Measurements from ENCODE around the gene ZNF830. TPM values are rescaled to one million over a fixed set of nuclear protein-coding genes. Genes with fewer than 3 reads are reported as not detected.
A peak's percentile ranks its signal among the peaks of the same experiment; 100 is the strongest.

The ZNF830 gene
- total RNA-seq, 1 experiment from 2014 or later: 11.1 TPM

- CTCF ChIA-PET: interaction anchor here (1.4 kb wide), 1 partner anchor 437 kb away, joined by 3 read pairs; no protein-coding TSS in a partner anchor
- DNase-seq (ENCODE audit: low read depth, low spot score) (no peak), ATAC-seq (no peak)
- Histone ChIP-seq H3K9me2 (ENCODE audit: insufficient read depth) (no peaks in the 10 kb centered on the region), H3K36me3 (ENCODE audit: control insufficient read depth in 1 of 2, insufficient read depth in 2 of 2, low read length in 2 of 2) (0 out of 4 replicates have a peak, but pooled peaks cover 0 to 2% of the 10 kb centered on the region in 2 experiments), H3K9ac (ENCODE audit: low read length) (peak overlapping the region; percentile 93), H2AFZ (ENCODE audit: low read depth, low read length, poor library complexity, severe bottlenecking) (peak overlapping the region; percentile 67), H3K4me2 (ENCODE audit: low read length) (peak overlapping the region; percentile 90), H3K79me2 (ENCODE audit: insufficient read depth, low read length) (peaks cover 30% of the 10 kb centered on the region), H3K4me3 (replicated peaks in 1 of 2; ENCODE audit: low read depth in 1 of 2, low read length in 2 of 2) (peak overlapping the region; percentile 68 to 80), H3K27ac (ENCODE audit: low read depth, low read length) (peak overlapping the region; percentile 87), H4K20me1 (ENCODE audit: insufficient read depth) (no peaks in the 10 kb centered on the region), H3K4me1 (ENCODE audit: control insufficient read depth in 1 of 2, insufficient read depth in 2 of 2, low read length in 2 of 2) (peaks cover 9 to 19% of the 10 kb centered on the region in 2 experiments; a peak in 3 of 4 replicates), H3K9me3 (ENCODE audit: control insufficient read depth in 1 of 2, insufficient read depth in 1 of 2, low read depth in 1 of 2, low read length in 2 of 2) (no peaks in the 10 kb centered on the region), H3K27me3 (ENCODE audit: insufficient read depth, low read length) (no peaks in the 10 kb centered on the region)
- BruUV-seq (replicated peaks): TSS peak; percentile 98
- RAD21 ChIA-PET (ENCODE audit: low non-redundant PET in 1 of 2, low total read pairs in 2 of 2, uncharacterized antibody in 2 of 2, unreplicated experiment in 2 of 2): no interaction called here
- POLR2A ChIA-PET: interaction anchor here (1.4 to 1.8 kb wide), 2 partner anchors 11 to 14 kb away, joined by 4 to 5 read pairs; no protein-coding TSS in a partner anchor
- TF ChIP-seq FOSL1 (IDR thresholded peaks at IDR 0.05; ENCODE audit: low read depth): no peak
- TF ChIP-seq SRF (IDR thresholded peaks at IDR 0.05; ENCODE audit: low read depth): no peak
- TF ChIP-seq ELF1 (IDR thresholded peaks at IDR 0.05; ENCODE audit: borderline replicate concordance, low read depth): no peak
- TF ChIP-seq TCF7L2 (IDR thresholded peaks at IDR 0.05; ENCODE audit: borderline replicate concordance, extremely low read depth, insufficient read depth, insufficient read length): no peak
- TF ChIP-seq ZFX (IDR thresholded peaks at IDR 0.05): no peak
- no peak for TF ChIP-seq POLR2A (IDR thresholded peaks at IDR 0.05; ENCODE audit: borderline replicate concordance, extremely low read depth, insufficient read depth, insufficient read length)
- TF ChIP-seq EZH2 (IDR thresholded peaks at IDR 0.05): no peak
- TF ChIP-seq CBX3 (IDR thresholded peaks at IDR 0.05; ENCODE audit: low read depth): no peak
- no peak for TF ChIP-seq ZNF274 (IDR thresholded peaks at IDR 0.05; ENCODE audit: low read depth, low read length)
- no peak for TF ChIP-seq MAX (IDR thresholded peaks at IDR 0.05)
- no peak for TF ChIP-seq JUND (IDR thresholded peaks at IDR 0.05)
- TF ChIP-seq EGR1 (IDR thresholded peaks at IDR 0.05; ENCODE audit: low read depth): no peak
- TF ChIP-seq, protein P1, sequence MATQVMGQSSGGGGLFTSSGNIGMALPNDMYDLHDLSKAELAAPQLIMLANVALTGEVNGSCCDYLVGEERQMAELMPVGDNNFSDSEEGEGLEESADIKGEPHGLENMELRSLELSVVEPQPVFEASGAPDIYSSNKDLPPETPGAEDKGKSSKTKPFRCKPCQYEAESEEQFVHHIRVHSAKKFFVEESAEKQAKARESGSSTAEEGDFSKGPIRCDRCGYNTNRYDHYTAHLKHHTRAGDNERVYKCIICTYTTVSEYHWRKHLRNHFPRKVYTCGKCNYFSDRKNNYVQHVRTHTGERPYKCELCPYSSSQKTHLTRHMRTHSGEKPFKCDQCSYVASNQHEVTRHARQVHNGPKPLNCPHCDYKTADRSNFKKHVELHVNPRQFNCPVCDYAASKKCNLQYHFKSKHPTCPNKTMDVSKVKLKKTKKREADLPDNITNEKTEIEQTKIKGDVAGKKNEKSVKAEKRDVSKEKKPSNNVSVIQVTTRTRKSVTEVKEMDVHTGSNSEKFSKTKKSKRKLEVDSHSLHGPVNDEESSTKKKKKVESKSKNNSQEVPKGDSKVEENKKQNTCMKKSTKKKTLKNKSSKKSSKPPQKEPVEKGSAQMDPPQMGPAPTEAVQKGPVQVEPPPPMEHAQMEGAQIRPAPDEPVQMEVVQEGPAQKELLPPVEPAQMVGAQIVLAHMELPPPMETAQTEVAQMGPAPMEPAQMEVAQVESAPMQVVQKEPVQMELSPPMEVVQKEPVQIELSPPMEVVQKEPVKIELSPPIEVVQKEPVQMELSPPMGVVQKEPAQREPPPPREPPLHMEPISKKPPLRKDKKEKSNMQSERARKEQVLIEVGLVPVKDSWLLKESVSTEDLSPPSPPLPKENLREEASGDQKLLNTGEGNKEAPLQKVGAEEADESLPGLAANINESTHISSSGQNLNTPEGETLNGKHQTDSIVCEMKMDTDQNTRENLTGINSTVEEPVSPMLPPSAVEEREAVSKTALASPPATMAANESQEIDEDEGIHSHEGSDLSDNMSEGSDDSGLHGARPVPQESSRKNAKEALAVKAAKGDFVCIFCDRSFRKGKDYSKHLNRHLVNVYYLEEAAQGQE (IDR thresholded peaks at IDR 0.05; ENCODE audit: low read depth): no peak
- no peak for TF ChIP-seq RAD21 (IDR thresholded peaks at IDR 0.05; ENCODE audit: low read depth)
- TF ChIP-seq CEBPB (IDR thresholded peaks at IDR 0.05; ENCODE audit: low read depth): no peak
- TF ChIP-seq EZH2phosphoT487 (IDR thresholded peaks at IDR 0.05; ENCODE audit: borderline replicate concordance): no peak
- TF ChIP-seq, protein P2, sequence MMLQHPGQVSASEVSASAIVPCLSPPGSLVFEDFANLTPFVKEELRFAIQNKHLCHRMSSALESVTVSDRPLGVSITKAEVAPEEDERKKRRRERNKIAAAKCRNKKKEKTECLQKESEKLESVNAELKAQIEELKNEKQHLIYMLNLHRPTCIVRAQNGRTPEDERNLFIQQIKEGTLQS (IDR thresholded peaks at IDR 0.05): no peak
- intact Hi-C loops (cut with micrococcal nuclease): loop anchor here (5.0 kb wide), 2 partner anchors 138 to 262 kb away; partner anchors contain the start of genes RAD51D and SLFN5
These were observed 18.5 kb downstream of the ZNF830 start for GRCh38 chr17:34979650-34980352.
